Subcutaneous adipose tissue (tissue), 4 donors: Measurements from ENCODE around the gene ELMOD3. TPM values are rescaled to one million over a fixed set of nuclear protein-coding genes. Genes with fewer than 3 reads are reported as not detected.

ENCODE experiments used
- CTCF ChIP-seq: fragments of 450-650 bp; IDR thresholded peaks from one replicate; pipeline ENCODE4 v1.5.1; 2016; ENCODE audit warnings: low read depth, mild to moderate bottlenecking, control low read depth, antibody characterized with exemption, moderate library complexity
- total RNA-seq, 4 donors: library from RNA; depleted of rRNA; stranded (reverse); fragments of >200 nt; gene quantifications; one replicate each; pipeline ENCODE4 v1.1.0, GENCODE V29; 2016

The ELMOD3 gene
- total RNA-seq, 4 donors from 2014 or later: 34.5 to 192 (median 88.3) TPM

- TF ChIP-seq CTCF: no peak
Measured at GRCh38 chr2:85429924-85430289, 75.3 kb downstream of the ELMOD3 start.

- TF ChIP-seq CTCF: no peak
Measured at GRCh38 chr2:85430752-85431569, 76.4 kb downstream of the ELMOD3 start.

GRCh38 chr2:85431570-85432205 lies 77.1 kb downstream of the ELMOD3 start:
- no peak for TF ChIP-seq CTCF

GRCh38 chr2:85433511-85434089 lies 79.0 kb downstream of the ELMOD3 start:
- TF ChIP-seq CTCF: no peak

- TF ChIP-seq CTCF: no peak
Measured at GRCh38 chr2:85434696-85435095, 80.1 kb downstream of the ELMOD3 start.

- TF ChIP-seq CTCF: no peak
Measured at GRCh38 chr2:85435220-85435958, 80.8 kb downstream of the ELMOD3 start.
